Mammary epithelial cell (primary cell): ENCODE measurements around the gene TUBB1.

Experiments
- EZH2 ChIP-seq: IDR thresholded peaks from 2 replicates; pipeline ENCODE4 v1.6.1; 2012; ENCODE audit warnings: low read length, inconsistent platforms, borderline replicate concordance
- TF ChIP-seq, protein P1 (sequence below), 2 donors: IDR thresholded peaks in 1 of 2; conservative IDR thresholded peaks in 1 of 2; 2 replicates each; pipeline ENCODE4 v1.5.1; 2011 to 2012; ENCODE audit warnings: inconsistent platforms in 2 of 2, low read length in 2 of 2, mild to moderate bottlenecking in 2 of 2, control low read depth in 1 of 2, low read depth in 1 of 2; ENCODE audit not compliant: insufficient read depth in 1 of 2; ENCODE audit errors: extremely low read depth in 1 of 2

DNA sequence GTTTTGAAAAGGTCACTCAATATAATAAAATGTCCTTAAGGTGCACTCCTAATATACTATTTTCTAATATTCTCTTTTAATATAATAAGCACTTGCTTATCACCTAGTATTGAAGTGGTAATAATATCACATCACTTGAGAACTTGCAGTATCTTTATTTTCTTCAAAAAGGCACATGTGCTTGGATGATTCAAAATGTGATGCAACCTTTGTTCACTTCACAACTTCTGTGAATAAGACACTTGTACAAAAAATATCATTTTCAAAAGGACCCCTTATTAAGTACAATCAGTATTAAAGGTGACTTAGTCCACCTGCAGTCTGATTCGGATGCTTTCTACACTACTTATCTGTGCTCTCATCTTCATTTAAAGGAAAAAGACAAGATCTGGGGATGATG is 20.0 kb downstream of the TUBB1 start:
- TF ChIP-seq, protein P1, sequence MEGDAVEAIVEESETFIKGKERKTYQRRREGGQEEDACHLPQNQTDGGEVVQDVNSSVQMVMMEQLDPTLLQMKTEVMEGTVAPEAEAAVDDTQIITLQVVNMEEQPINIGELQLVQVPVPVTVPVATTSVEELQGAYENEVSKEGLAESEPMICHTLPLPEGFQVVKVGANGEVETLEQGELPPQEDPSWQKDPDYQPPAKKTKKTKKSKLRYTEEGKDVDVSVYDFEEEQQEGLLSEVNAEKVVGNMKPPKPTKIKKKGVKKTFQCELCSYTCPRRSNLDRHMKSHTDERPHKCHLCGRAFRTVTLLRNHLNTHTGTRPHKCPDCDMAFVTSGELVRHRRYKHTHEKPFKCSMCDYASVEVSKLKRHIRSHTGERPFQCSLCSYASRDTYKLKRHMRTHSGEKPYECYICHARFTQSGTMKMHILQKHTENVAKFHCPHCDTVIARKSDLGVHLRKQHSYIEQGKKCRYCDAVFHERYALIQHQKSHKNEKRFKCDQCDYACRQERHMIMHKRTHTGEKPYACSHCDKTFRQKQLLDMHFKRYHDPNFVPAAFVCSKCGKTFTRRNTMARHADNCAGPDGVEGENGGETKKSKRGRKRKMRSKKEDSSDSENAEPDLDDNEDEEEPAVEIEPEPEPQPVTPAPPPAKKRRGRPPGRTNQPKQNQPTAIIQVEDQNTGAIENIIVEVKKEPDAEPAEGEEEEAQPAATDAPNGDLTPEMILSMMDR (conservative IDR thresholded peaks at IDR 0.05 in 1 of 2, IDR thresholded peaks at IDR 0.05 in 1 of 2; ENCODE audit: extremely low read depth in 1 of 2, insufficient read depth in 1 of 2, low read depth in 1 of 2, low read length in 2 of 2): no peak
- TF ChIP-seq EZH2: no peak
